HepG2 (cell line): ENCODE results near the gene PTPRU. TPM values are rescaled to one million over a fixed set of nuclear protein-coding genes. Genes with fewer than 3 reads are reported as not detected.

Source experiments
- ATAC-seq: fragments of 200-7000 bp; cut with Tn5 transposase; 3 replicates; pipeline ENCODE4 v1.9.1; 2020; ENCODE audit warnings: mild to moderate bottlenecking, moderate library complexity
- BruUV-seq: library from RNA; stranded (reverse); fragments of 400-500 nt; replicated peaks from 2 replicates; lab custom pipeline; 2021; lab: Mats Ljungman, UMichigan
- CTCF ChIA-PET: fragments of 300-600 bp; formaldehyde crosslinking; extraction: SDS; loops from one replicate; lab custom pipeline; 2021; ENCODE audit warnings: low total read pairs, inconsistent platforms, low intra/inter-chr PET ratio; lab: Yijun Ruan, JAX
- POLR2A ChIA-PET: fragments of 350-600 bp; sonication (Branson Sonifier 250); formaldehyde crosslinking; loops from one replicate; lab custom pipeline; 2020; ENCODE audit warnings: antibody characterized with exemption, inconsistent platforms; lab: Yijun Ruan, JAX
- DNase-seq: peaks from one replicate; pipeline ENCODE4 v3.0.0-alpha.2; 2015; ENCODE audit warnings: low spot score
- FAIRE-seq: peaks from 3 replicates; lab custom pipeline; 2011; peaks lifted over from hg19 to GRCh38; lab: Jason Lieb, UNC
- H2AFZ ChIP-seq: one replicate; pipeline ENCODE4 v1.6.1; 2011; ENCODE audit warnings: low read length, inconsistent platforms
- H3K27ac ChIP-seq: fragments of 300-600 bp; 3 replicates; pipeline ENCODE4 v1.8.0; 2011; ENCODE audit warnings: mixed run types, mild to moderate bottlenecking, mixed read lengths, low read length, inconsistent platforms; ENCODE audit not compliant: insufficient read depth; ENCODE audit errors: extremely low read length
- H3K27me3 ChIP-seq, 2 experiments: fragments of 200-600 bp in 1 of 2; 2 replicates in 1 of 2; 3 replicates in 1 of 2; pipeline versions ENCODE4 v1.6.0 to v1.8.0; 2011; ENCODE audit warnings: low read length in 2 of 2, mild to moderate bottlenecking in 2 of 2, moderate library complexity in 2 of 2, inconsistent platforms in 1 of 2; ENCODE audit not compliant: insufficient read depth in 2 of 2, control insufficient read depth in 1 of 2
- H3K36me3 ChIP-seq, 2 experiments: fragments of 200-600 bp in 1 of 2; replicated peaks in 1 of 2; 2 replicates in 1 of 2; 3 replicates in 1 of 2; pipeline versions ENCODE4 v1.5.1 to v1.8.0; 2011; ENCODE audit warnings: low read length in 2 of 2, inconsistent platforms in 1 of 2; ENCODE audit not compliant: insufficient read depth in 2 of 2, control insufficient read depth in 1 of 2
- H3K4me1 ChIP-seq: 2 replicates; pipeline ENCODE4 v1.5.1; 2012; ENCODE audit warnings: low read length, inconsistent platforms; ENCODE audit not compliant: insufficient read depth
- H3K4me2 ChIP-seq: 2 replicates; pipeline ENCODE4 v1.6.0; 2011; ENCODE audit warnings: low read depth, low read length, inconsistent platforms
- H3K4me3 ChIP-seq, 3 experiments: fragments of 200-600 bp in 1 of 3; sonication (generic), shearing (Covaris generic) in 1 of 3; replicated peaks in 1 of 3; 2 replicates each; pipeline ENCODE4 v1.5.1; 2011 to 2016; ENCODE audit warnings: low read length in 3 of 3, inconsistent platforms in 2 of 3, low read depth in 2 of 3, mild to moderate bottlenecking in 2 of 3, control low read depth in 1 of 3, mixed read lengths in 1 of 3; ENCODE audit not compliant: insufficient read depth in 1 of 3
- H3K79me2 ChIP-seq: one replicate; pipeline ENCODE4 v1.6.1; 2011; ENCODE audit warnings: low read length, inconsistent platforms; ENCODE audit not compliant: insufficient read depth
- H3K9ac ChIP-seq: 2 replicates; pipeline ENCODE4 v1.6.0; 2011; ENCODE audit warnings: mild to moderate bottlenecking, low read depth, low read length, inconsistent platforms; ENCODE audit not compliant: insufficient read depth
- H3K9me3 ChIP-seq: 2 replicates; pipeline ENCODE4 v1.5.1; 2012; ENCODE audit warnings: mild to moderate bottlenecking, low read length
- H4K20me1 ChIP-seq: 2 replicates; pipeline ENCODE4 v1.6.0; 2011; ENCODE audit warnings: inconsistent platforms, mild to moderate bottlenecking, low read length, moderate library complexity; ENCODE audit not compliant: insufficient read depth
- HOXD1 ChIP-seq: sonication (generic); formaldehyde crosslinking; IDR thresholded peaks from 2 replicates; pipeline ENCODE4 v1.5.0; 2020; ENCODE audit warnings: missing genetic modification reagents
- IRF2 ChIP-seq: IDR thresholded peaks from 2 replicates; pipeline ENCODE4 v1.6.1; 2018; ENCODE audit warnings: missing genetic modification reagents, missing compliant biosample characterization
- MXD4 ChIP-seq: IDR thresholded peaks from 2 replicates; pipeline ENCODE4 v1.6.1; 2016; ENCODE audit warnings: mild to moderate bottlenecking, missing biosample characterization, missing genetic modification reagents
- MYNN ChIP-seq: sonication (generic); formaldehyde crosslinking; IDR thresholded peaks from 2 replicates; pipeline ENCODE4 v1.4.0; 2020; ENCODE audit warnings: mild to moderate bottlenecking, low read depth, missing genetic modification reagents
- RARG ChIP-seq: sonication (generic); formaldehyde crosslinking; IDR thresholded peaks from 2 replicates; pipeline ENCODE4 v1.4.0; 2020; ENCODE audit warnings: low read depth, mild to moderate bottlenecking, missing genetic modification reagents
- RBFOX2 ChIP-seq: fragments of 200-400 bp; formaldehyde crosslinking; IDR thresholded peaks from 2 replicates; pipeline ENCODE4 v1.6.1; 2017; ENCODE audit warnings: low read depth, mild to moderate bottlenecking, low read length
- SP5 ChIP-seq: IDR thresholded peaks from 2 replicates; pipeline ENCODE4 v1.6.1; 2016; ENCODE audit warnings: low read depth, borderline replicate concordance
- ZNF180 ChIP-seq: sonication (generic); formaldehyde crosslinking; IDR thresholded peaks from 2 replicates; pipeline ENCODE4 v1.4.0; 2020; ENCODE audit warnings: low read depth, missing genetic modification reagents, borderline replicate concordance
- ZNF367 ChIP-seq: sonication (generic); formaldehyde crosslinking; IDR thresholded peaks from 2 replicates; pipeline ENCODE4 v1.4.0; 2020; ENCODE audit warnings: missing genetic modification reagents, borderline replicate concordance
- ZNF576 ChIP-seq: sonication (generic); formaldehyde crosslinking; IDR thresholded peaks from 2 replicates; pipeline ENCODE4 v1.4.0; 2020; ENCODE audit warnings: mild to moderate bottlenecking, missing genetic modification reagents
- ZNF773 ChIP-seq: sonication (generic); formaldehyde crosslinking; IDR thresholded peaks from 2 replicates; pipeline ENCODE4 v1.4.0; 2020; ENCODE audit warnings: missing genetic modification reagents, borderline replicate concordance
- WGBS: methylation state at CpG from one replicate; pipeline ENCODE4 v1.1.6; 2017; ENCODE audit warnings: low lambda C conversion rate; 5-methylcytosine and 5-hydroxymethylcytosine counted together
- in situ Hi-C: cut with HindIII; loops from 2 replicates; pipeline ENCODE4 v1.10.0; 2017; ENCODE audit warnings: low pct_unique_long_range_greater_than_20kb; ENCODE audit not compliant: extremely low pct_ligation_motif_present
- intact Hi-C: fragments of 100-400 bp; cut with micrococcal nuclease; formaldehyde crosslinking; loops from one replicate; pipeline ENCODE4 v1.10.0; 2022; ENCODE audit not compliant: unreplicated experiment
- polyA plus RNA-seq, 8 experiments: library from polyadenylated mRNA; depleted of rRNA in 3 of 8; stranded (reverse) in 7 of 8; unstranded in 1 of 8; fragments of >200 nt; fragmentation: Illumina TruSeq in 4 of 8; extraction: Trizol in 4 of 8; gene quantifications; 2 replicates each; pipeline versions ENCODE4 v1.2.1 to v1.2.3, GENCODE V29; 2011 to 2016; ENCODE audit warnings: low read depth in 4 of 8, missing spikeins in 1 of 8, mixed read lengths in 1 of 8; ENCODE audit not compliant: insufficient read depth in 1 of 8
- total RNA-seq, 5 experiments: library from RNA; depleted of rRNA; stranded (reverse); fragments of >200 nt; fragmentation: Illumina TruSeq; extraction: Trizol; gene quantifications; 2 replicates each; pipeline ENCODE4 v1.2.3, GENCODE V29; 2016; ENCODE audit warnings: low read depth in 1 of 5
- TF ChIP-seq, protein P1 (sequence below): sonication (generic); formaldehyde crosslinking; IDR thresholded peaks from 2 replicates; pipeline ENCODE4 v1.5.1; 2020; ENCODE audit warnings: mild to moderate bottlenecking, missing genetic modification reagents, moderate library complexity

The PTPRU gene
- total and polyA plus RNA-seq, 2 of the 13 experiments (the other 11 are each of a cell fraction or from before 2014, with no cell fraction given), result 21.6 to 22.3 TPM

- POLR2A ChIA-PET, result no interaction called here
Observed at GRCh38 chr1:29343476-29343875, 107.2 kb downstream of the PTPRU start.

More at GRCh38 chr1:29343476-29343875, 107.2 kb downstream of the PTPRU start:
- 35% methylated on average over 4 of the region's 4 CpGs for WGBS
- no peak for DNase-seq
- no peaks in the 10 kb centered on the region for H4K20me1 ChIP-seq
- no peak overlapping the region for H3K27ac ChIP-seq
- H3K4me1 ChIP-seq, result no peaks in the 10 kb centered on the region
- ATAC-seq, result no peak
- no peak overlapping the region for H3K4me3 ChIP-seq
- H3K4me2 ChIP-seq, result no peak overlapping the region
- CTCF ChIA-PET, result no interaction called here
- peaks cover 2 to 31% of the 10 kb centered on the region in 2 experiments; a peak in 4 of 5 replicates for H3K27me3 ChIP-seq
- in situ Hi-C loops (loop anchor here (25.0 kb wide), 2 partner anchors 769 to 1344 kb away; no protein-coding TSS in a partner anchor), intact Hi-C loops (loop anchor here (10.0 kb wide), 1 partner anchor 109 kb away; the partner anchor contains the start of genes MECR and PTPRU)
- H2AFZ ChIP-seq, result no peak overlapping the region
- H3K79me2 ChIP-seq, result no peaks in the 10 kb centered on the region
- H3K36me3 ChIP-seq, result no peaks in the 10 kb centered on the region
- no peak for FAIRE-seq
- H3K9ac ChIP-seq, result no peak overlapping the region
- TF ChIP-seq SP5, result no peak
- TF ChIP-seq, protein P1, sequence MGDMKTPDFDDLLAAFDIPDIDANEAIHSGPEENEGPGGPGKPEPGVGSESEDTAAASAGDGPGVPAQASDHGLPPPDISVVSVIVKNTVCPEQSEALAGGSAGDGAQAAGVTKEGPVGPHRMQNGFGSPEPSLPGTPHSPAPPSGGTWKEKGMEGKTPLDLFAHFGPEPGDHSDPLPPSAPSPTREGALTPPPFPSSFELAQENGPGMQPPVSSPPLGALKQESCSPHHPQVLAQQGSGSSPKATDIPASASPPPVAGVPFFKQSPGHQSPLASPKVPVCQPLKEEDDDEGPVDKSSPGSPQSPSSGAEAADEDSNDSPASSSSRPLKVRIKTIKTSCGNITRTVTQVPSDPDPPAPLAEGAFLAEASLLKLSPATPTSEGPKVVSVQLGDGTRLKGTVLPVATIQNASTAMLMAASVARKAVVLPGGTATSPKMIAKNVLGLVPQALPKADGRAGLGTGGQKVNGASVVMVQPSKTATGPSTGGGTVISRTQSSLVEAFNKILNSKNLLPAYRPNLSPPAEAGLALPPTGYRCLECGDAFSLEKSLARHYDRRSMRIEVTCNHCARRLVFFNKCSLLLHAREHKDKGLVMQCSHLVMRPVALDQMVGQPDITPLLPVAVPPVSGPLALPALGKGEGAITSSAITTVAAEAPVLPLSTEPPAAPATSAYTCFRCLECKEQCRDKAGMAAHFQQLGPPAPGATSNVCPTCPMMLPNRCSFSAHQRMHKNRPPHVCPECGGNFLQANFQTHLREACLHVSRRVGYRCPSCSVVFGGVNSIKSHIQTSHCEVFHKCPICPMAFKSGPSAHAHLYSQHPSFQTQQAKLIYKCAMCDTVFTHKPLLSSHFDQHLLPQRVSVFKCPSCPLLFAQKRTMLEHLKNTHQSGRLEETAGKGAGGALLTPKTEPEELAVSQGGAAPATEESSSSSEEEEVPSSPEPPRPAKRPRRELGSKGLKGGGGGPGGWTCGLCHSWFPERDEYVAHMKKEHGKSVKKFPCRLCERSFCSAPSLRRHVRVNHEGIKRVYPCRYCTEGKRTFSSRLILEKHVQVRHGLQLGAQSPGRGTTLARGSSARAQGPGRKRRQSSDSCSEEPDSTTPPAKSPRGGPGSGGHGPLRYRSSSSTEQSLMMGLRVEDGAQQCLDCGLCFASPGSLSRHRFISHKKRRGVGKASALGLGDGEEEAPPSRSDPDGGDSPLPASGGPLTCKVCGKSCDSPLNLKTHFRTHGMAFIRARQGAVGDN (CRISPR knock-in tag), result no peak
- no peak for TF ChIP-seq MYNN
- no peak for TF ChIP-seq ZNF773 (CRISPR knock-in tag)
- TF ChIP-seq ZNF180, result no peak
- no peak for TF ChIP-seq RBFOX2
- no peak for TF ChIP-seq HOXD1 (CRISPR knock-in tag)
- no peak for TF ChIP-seq IRF2 (CRISPR knock-in tag)
- TF ChIP-seq ZNF367 (CRISPR knock-in tag), result no peak
- no peak for TF ChIP-seq MXD4 (CRISPR knock-in tag)
- TF ChIP-seq RARG (CRISPR knock-in tag), result no peak
- TF ChIP-seq ZNF576 (CRISPR knock-in tag), result no peak
- no peaks in the 10 kb centered on the region for H3K9me3 ChIP-seq
- BruUV-seq, result no TSS peak
